Measurements from ENCODE around the gene TIMM23. TPM values are rescaled to one million over a fixed set of nuclear protein-coding genes. Genes with fewer than 3 reads are reported as not detected.

Gene TIMM23
- total RNA-seq, 1 donor = 39.8 TPM

DNA sequence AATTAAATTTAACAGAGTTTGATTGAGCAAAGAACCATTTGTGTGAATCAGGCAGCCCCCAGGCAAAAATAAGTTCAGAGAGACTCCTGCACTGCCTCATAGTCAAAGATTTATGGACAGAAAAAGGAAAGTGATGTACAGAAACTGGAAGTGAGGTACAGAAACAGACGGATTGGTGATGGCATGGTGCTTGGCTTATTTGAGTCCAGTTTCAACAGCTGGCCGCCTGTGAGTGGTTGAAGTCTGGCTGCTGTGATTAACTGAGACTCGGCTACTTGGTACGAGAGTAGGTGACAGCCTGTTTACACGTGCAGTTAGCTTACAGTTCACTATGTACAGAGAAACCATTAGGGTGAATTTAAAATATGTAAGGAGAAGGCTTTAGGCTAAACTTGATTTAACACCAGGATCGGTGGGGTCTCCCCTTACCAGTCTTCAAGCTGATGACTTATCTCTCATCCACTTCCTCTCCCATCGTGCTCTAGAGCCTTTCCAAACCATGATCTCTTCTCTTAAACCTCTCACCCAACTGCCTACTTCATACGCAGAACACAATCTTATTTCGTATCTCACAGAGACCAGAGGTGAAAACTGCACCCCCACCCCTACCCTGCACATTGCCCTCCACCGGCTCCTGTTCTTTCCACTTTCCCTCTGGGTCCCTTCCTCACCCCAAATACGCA lies 78.8 kb downstream of the TIMM23 start:
- H3K9me3 ChIP-seq (ENCODE audit: low read depth, low read length) = no peaks in the 10 kb centered on the region
- no peak overlapping the region for H3K4me3 ChIP-seq (ENCODE audit: low read length)
- no peaks in the 10 kb centered on the region for H3K27me3 ChIP-seq (ENCODE audit: insufficient read depth, low read length)
- H3K4me1 ChIP-seq (ENCODE audit: insufficient read depth, low read length) = peaks cover 13% of the 10 kb centered on the region

DNA sequence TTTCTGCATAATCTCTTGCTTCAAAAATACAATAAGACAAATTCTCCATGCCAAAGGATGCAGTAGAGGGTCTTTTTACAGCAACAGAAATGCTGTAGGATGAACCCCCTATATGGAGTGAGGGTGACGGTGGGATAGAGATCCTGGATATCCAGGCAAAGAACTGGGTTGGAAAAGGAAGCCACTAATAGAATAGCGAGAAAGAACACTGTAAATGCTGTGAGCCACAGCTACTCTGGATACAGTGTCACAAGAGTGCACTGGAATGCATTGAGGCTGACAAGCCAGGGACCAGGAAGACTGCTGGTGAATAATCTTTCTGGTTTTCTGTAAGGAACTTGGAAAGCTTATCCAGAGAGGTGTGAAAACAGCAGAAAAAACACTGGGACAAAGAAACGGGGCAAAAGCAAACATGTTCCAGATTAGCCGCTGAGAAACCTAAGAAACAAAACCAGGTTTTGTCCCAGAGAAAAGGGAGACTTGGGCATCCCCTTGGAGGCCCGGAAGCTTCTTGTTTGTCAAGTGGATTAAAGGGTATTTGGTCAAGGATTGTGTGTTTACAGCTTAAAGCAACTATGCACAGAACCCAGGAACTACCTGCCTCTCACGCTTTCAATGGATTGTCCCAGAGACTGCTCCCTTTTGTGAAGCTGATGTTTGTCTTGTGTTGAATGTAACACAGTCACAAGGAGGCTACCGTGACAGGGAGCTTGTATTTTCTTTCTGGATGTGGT lies 79.9 kb downstream of the TIMM23 start:
- no peak overlapping the region for H3K4me3 ChIP-seq (ENCODE audit: low read length)
- H3K4me1 ChIP-seq (ENCODE audit: insufficient read depth, low read length) = peaks cover 13% of the 10 kb centered on the region
- peaks cover 3% of the 10 kb centered on the region for H3K9me3 ChIP-seq (ENCODE audit: low read depth, low read length)
- H3K27me3 ChIP-seq (ENCODE audit: insufficient read depth, low read length) = no peaks in the 10 kb centered on the region

DNA sequence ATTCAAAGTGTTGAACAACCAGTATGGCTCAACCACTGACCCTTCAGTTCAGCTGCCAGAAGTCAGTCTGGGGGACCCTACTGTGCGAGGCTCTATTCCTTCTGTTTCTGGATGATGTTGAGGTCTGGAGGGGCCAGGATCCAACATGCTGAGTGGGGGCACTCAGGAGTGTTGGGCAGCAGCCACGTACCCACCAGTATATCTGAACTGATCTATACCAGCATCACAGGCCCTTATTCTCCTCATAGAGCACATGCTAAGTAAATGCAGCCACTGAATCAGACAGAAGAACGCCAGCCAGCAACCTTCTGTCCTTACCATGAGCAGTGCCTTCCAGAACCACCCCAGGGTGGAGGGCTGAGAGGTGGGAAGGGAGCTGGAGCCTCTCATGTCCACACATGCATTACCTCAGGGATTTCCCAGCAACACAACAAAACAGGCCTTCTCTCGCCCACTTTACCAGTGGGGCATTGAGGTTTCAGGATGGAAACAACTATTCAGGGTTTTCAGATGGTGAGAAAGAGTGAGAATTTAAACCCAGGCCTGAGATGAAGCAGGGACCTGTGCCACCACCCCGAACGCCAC lies 80.6 kb downstream of the TIMM23 start:
- Histone ChIP-seq H3K27me3 (ENCODE audit: insufficient read depth, low read length) (no peaks in the 10 kb centered on the region), H3K9me3 (ENCODE audit: low read depth, low read length) (peaks cover 7% of the 10 kb centered on the region), H3K4me1 (ENCODE audit: insufficient read depth, low read length) (peaks cover 13% of the 10 kb centered on the region), H3K4me3 (ENCODE audit: low read length) (no peak overlapping the region)

Other genes with a start within 250 kb of the TIMM23 start
- gene WASHC2C, start 245.2 kb upstream of the TIMM23 start, total RNA-seq = 45.4 TPM
- gene AGAP4, start 125.0 kb upstream of the TIMM23 start, total RNA-seq = 4.2 TPM
- gene NCOA4, start 58.1 kb downstream of the TIMM23 start, total RNA-seq = 265 TPM
- gene MSMB, start 73.8 kb downstream of the TIMM23 start, total RNA-seq = not detected

Data from mononuclear cell (primary cell).